Measurements from ENCODE around the gene TROAP. TPM values are rescaled to one million over a fixed set of nuclear protein-coding genes. Genes with fewer than 3 reads are reported as not detected.

Gene TROAP
- total and polyA plus RNA-seq, 2 donors (not counting 1 experiment from before 2014, with no cell fraction given) = 0.88 to 1.0 TPM

GRCh38 chr12:49366652-49367380 is 43.8 kb downstream of the TROAP start:
- Mint-ChIP-seq H3K27me3 (no peaks in the 10 kb centered on the region), H3K4me3 (peak overlapping the region; percentile 87), H3K27ac (peak overlapping the region; percentile 98), H3K9me3 (ENCODE audit: insufficient read depth) (no peaks in the 10 kb centered on the region), H3K4me1 (peaks cover 46% of the 10 kb centered on the region)
- Histone ChIP-seq H3K36me3 (replicated peaks in 1 of 2; ENCODE audit: control extremely low read depth in 1 of 2, control insufficient read depth in 1 of 2, extremely low read depth in 1 of 2, insufficient read depth in 2 of 2, low read length in 1 of 2) (no peaks in the 10 kb centered on the region), H3K27me3 (replicated peaks in 1 of 4; ENCODE audit: control extremely low read depth in 1 of 4, control insufficient read depth in 3 of 4, insufficient read depth in 4 of 4, low read length in 3 of 4) (no peaks in the 10 kb centered on the region), H3K79me2 (ENCODE audit: control insufficient read depth, insufficient read depth, low read length) (peaks cover 11% of the 10 kb centered on the region), H4K20me1 (ENCODE audit: control insufficient read depth, insufficient read depth, low read length, poor library complexity, severe bottlenecking) (no peaks in the 10 kb centered on the region), H2AFZ (ENCODE audit: insufficient read depth, low read depth, low read length, poor library complexity, severe bottlenecking) (peak overlapping the region; percentile 98), H3K27ac (ENCODE audit: low read length in 2 of 2) (peak overlapping the region; percentile 90 to 91), H3K9me3 (ENCODE audit: control extremely low read depth in 1 of 3, control insufficient read depth in 2 of 3, insufficient read depth in 1 of 3, low read length in 2 of 3) (no peaks in the 10 kb centered on the region), H3K4me2 (replicated peaks; ENCODE audit: low read depth, low read length, poor library complexity, severe bottlenecking) (peak overlapping the region; percentile 82), H3K4me3 (ENCODE audit: control extremely low read depth in 1 of 5, extremely low read depth in 1 of 5, insufficient read depth in 1 of 5, low read depth in 2 of 5, low read length in 4 of 5) (peak overlapping the region; percentile 61 to 96 (median 80)), H3K4me1 (ENCODE audit: control insufficient read depth in 2 of 2, insufficient read depth in 2 of 2, low read length in 2 of 2) (peaks cover 33 to 39% of the 10 kb centered on the region in 2 donors), H3K9ac (ENCODE audit: low read length) (peak overlapping the region; percentile 93)
- no peak for TF ChIP-seq EZH2 (IDR thresholded peaks at IDR 0.05; ENCODE audit: borderline replicate concordance, insufficient read depth, low read depth, low read length, poor library complexity, severe bottlenecking)
- TF ChIP-seq, protein P1, sequence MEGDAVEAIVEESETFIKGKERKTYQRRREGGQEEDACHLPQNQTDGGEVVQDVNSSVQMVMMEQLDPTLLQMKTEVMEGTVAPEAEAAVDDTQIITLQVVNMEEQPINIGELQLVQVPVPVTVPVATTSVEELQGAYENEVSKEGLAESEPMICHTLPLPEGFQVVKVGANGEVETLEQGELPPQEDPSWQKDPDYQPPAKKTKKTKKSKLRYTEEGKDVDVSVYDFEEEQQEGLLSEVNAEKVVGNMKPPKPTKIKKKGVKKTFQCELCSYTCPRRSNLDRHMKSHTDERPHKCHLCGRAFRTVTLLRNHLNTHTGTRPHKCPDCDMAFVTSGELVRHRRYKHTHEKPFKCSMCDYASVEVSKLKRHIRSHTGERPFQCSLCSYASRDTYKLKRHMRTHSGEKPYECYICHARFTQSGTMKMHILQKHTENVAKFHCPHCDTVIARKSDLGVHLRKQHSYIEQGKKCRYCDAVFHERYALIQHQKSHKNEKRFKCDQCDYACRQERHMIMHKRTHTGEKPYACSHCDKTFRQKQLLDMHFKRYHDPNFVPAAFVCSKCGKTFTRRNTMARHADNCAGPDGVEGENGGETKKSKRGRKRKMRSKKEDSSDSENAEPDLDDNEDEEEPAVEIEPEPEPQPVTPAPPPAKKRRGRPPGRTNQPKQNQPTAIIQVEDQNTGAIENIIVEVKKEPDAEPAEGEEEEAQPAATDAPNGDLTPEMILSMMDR (IDR thresholded peaks at IDR 0.05) = peak; percentile 44
- intact Hi-C loops (cut with micrococcal nuclease) = loop anchor here (1.0 to 5.0 kb wide), 5 partner anchors 44 to 476 kb away; partner anchors contain the start of genes BCDIN3D, PRKAG1, PRPF40B and TROAP
- DNase-seq (peak; percentile 90), ATAC-seq (ENCODE audit: low read depth) (peak; percentile 78)
- under 1% methylated on average over 97 of the region's 97 CpGs for WGBS (ENCODE audit: insufficient coverage)
- ChIA-PET POLR2A (interaction anchor here (0.5 to 2.0 kb wide), 13 partner anchors 8 to 409 kb away, joined by 3 to 9 read pairs (median 5); partner anchors contain the start of genes ARF3, C1QL4, DNAJC22 and TMBIM6), CTCF (interaction anchor here (0.5 to 22.4 kb wide), 21 partner anchors 9 to 744 kb away, joined by 3 to 729 read pairs (median 3); partner anchors contain the start of genes DNAJC22, PRPF40B, RHEBL1 and TMBIM6)
